Stimulated activated CD4-positive, alpha-beta T cell treated with anti-CD3 and anti-CD28 coated beads, Interleukin-1b, Interleukin-23, amount 100 ng/mL, for 48 hours (primary cell): ENCODE data around the gene TTC7B.
"Not testable (repeated sequence)": the region's sequence is repeated elsewhere in the genome, so short reads cannot be mapped to it uniquely, and the experiment has no call there.

Experiments used
- DNase-seq: peaks from one replicate; pipeline ENCODE4 v3.0.0-alpha.2; 2020

The TTC7B gene

DNA sequence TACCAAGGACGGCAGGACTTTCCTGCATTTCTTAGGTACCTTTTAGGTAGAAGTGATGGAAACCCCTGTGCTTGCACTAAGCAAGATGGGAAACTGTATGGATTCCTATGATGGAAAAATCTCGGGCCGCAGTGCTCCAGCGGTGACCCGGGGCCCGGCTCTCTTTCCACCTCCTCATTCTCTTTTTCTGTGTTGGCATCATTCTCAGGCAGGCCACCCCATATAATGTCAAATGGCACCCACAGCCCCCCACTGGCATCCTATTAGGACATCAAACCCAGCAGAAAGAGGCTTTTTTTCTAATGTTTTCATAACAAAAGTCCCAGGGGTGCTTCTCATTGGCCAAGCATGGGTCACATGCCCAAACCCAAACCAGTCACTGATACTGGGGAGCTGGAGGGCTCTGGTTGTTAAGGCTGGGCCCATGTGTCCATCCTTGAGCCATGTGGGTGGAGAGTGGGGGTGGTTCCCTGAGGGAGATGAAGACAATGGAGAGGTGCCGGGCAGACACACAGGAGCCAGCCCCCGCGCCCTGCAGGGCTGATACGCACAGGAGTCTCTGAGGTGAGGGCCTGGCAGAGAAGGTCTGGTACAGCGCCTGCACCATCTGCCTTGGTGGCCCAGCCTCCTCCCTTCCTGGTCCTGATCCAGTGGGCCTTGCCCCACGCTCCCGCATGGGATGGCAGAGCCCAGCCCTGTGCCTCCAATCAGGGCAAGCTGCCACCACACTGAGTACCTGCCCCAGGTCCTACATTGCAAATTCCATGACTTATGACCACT, 277.3 kb downstream of the TTC7B start:
- DNase-seq = no peak

DNA sequence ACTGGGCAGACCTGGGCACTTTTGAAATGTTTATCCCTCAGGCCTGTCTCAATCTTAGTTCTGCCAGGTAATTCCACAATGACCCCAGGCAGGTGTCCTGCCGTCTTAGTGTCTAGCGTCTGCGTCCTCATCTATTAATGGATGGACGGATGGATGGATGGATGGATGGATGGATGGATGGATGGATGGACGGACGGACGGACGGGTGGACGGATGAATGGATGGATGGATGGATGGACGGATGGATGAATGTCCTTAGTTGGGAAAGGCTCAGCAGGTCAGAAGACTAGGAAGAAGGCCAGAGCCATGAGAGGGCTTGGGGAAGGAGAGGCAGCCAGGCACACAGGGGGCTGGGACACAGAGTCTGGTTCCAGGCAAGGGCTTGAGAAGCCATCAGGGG, 278.1 kb downstream of the TTC7B start:
- DNase-seq = no peak

DNA sequence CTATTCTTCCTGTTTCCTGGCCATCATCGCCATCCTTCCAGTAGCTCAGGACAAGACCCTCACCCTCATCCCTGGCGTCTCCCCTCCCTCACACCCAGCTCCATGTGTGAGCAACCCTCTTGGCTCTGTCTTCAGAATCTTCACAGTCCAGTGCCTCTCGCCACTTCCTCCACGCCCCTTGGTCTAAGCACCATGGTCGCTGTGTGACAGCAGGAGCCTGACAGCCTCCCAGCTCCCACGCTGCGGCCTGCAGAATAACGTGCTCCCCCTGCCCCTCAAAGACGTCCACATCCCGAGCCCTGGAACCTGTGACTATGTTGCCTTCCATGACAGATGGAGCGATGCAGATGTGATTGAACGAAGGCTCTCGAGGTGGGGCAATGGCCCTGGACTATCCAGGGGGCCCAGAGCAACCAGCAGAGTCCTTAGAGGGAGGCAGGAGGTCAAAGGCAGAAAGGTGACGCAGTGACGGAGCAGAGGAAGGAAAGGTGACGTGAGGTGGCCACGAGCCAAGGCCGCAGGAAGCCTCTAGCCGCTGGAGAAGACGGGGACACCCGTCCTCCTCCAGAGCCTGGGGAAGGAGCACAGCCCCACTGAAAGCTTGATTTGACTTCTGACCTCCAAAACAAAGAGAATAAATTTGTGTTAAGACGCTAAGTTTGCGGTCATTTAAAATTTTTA, 279.6 kb downstream of the TTC7B start:
- no peak for DNase-seq

DNA sequence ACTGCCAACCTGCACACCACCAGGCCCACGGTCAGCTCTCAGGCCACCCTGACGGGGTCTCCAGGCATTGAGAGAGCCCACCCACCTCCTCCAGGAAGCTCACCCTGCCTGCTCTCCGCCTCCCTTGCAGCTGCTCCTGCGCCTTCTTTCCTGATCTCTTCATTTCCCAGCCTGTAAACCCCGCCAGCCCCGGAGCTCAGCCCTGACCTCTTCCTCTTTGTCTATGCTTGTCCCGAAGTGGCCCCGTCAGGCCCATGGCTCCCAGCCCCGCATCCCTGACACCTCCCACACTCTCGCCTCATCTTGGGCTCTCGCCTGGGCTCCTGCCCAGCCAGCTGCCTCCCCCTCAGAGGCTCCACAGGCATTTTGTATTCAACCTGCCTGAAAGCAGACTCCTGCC, 280.1 kb downstream of the TTC7B start:
- DNase-seq = no peak

DNA sequence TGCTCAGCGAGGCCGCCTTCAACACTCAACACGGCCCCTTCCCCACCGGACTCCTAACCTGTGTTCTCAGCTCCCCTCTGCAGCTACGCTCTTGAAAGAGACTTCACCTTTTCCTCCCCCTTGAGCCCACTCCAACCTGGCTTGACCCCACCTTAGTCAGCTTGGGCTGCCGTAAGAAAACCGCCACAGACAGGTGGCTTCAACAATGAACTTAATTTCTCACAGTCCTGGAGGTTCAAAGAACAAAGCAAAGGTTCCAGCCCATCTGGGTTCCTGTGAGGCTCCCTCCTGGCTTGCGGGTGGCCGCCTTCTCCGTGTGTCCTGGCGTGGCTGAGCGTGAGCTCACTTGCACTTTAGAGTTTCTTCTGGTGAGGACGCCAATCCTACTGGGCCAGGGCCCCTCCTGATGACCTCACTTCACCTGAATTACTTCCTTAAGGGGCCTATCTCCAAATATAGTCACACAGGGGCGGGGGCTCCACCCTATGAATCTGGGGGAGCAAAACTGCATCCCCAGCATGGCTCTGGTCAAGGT, 280.6 kb downstream of the TTC7B start:
- DNase-seq = no peak

DNA sequence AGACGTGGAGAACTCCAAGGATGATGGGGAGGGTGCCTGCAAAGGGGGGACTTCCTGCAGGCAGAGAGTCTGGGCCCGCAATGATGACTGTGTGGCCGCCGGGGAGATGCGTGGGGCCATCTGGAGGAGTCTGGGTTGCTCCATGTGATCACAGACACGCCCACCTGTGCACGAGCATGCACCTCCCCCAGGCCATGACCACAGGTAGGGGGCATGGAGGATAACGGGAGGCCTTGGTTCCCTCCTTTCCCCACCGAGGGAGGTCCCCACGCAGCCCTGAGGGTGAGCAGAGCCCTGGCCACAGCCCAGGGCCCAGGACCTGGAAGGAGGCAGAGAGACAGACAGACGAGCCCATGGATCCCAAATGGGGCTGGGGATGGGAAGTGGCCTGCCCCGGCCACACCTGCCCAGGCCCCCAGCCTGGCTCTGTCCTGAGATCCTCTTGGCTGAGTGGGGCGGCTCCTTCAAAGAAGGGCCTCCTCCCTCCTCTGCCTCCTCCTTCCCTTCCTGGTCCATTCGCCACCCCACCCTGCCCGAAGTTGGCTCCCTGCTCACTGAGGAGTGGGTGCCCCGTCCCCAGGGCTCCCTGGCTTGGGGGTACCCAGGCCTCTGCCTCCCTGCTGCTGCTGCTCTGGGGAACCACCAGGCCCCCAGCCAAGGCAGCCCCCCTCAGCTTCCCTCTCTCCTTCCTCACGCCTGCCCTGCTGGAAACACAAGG, 281.2 kb downstream of the TTC7B start:
- no peak for DNase-seq

DNA sequence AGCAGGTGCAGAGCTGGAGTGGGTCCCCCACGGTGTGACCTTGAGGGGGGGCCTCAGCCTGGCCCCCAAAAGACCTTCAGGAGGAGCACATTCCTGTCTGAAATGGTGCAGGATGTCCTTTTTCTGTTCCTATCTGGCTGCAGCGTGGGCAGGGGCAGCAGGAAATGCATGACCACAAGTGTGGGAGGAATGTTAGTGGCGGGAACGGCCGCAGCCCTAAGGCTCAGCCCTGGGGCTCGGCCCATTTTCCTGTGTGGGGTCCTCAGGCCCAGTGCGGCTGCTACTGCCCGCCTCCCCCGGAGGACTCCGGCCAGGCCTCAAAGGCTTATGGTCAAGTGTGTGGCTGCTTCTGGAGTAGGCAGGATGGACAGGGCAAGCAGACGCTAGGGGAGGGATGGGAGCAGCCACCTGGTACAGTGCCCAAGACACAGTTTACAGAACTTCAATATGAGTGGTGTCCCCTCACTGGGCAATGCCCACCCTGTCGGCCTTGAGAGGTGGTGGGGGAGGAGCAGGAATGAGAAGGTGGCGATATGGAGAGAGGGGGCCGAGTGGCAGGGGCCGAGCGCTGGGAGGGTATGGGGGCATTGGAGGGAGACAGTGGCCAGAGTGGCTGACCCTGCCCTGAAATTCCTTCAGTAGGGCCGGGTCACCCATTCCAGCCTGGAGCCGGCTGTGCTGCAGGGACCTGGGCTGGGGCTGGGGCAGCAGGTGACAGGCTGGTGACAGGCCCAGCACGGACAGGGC, 282.0 kb downstream of the TTC7B start:
- no peak for DNase-seq

DNA sequence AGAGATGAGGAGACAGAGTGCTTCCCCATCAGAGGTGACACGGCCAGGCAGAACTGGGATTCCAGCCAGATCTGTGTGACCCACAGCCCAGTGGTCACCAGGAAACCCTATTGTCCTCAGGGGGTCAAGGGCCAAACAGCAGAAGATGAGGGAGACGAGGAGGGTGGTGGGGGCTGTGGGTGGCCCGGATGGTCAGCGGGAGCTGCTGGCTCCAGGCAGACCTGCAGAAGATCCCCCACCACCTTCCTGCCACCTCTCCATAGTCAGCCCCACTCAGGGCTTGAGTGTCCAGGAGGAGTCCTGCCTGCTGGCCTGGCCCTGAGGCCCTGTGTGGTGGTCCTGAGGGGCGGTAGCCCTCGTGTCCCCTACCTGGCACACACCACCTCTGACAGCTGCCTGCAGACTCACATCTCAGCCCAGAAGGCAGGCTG, 282.6 kb downstream of the TTC7B start:
- DNase-seq = no peak

DNA sequence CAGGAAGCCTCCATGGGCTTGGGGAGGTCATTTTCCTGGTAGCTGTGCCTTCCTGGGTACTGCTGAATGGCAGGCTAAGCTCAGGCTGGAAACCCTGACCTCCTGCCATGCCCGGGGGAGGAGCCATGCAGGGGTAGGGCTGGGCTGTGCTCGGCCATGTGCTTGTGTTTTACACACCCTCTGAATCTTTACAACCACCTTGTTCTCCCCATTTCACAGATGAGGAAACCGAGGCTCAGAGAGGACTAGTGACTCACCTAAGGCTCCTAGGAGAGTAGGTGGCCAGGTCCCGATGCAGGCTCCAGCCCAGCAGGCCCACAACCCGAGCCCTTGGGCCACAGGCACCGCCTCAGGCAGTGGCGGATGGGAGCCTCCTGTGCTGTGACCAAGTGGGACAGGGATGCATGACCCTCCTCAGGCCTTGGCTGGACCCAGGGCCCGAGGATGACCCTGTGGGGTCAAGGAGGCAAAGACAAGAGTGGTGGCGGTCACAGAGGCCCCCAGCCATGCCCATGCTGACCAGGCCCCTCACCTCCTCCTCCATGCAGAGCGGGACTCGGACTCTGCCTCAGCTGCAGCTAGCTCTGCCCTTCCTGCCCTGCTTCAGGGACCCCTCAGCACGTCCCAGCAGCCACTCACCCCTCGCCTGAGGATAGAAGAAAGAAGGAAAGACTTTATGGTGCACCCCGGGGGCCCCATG, 283.3 kb downstream of the TTC7B start:
- no peak for DNase-seq

DNA sequence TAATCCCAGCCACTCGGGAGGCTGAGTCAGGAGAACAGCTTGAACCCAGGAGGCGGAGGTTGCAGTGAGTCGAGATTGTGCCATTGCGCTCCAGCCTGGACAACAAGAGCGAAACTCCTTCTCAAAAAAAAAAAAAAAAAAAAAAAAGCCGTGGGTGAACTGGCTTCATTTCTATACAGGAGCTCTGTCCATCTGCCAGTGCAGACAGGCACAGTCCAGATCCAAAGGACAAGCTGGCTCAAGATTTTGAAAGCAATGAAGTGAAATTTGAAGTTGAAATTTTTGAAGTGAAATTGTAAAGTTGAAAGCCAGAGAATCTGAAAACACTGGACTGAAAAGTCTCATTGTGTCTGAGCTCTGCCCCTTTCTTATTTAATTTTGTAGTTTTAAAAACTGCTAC, 284.7 kb downstream of the TTC7B start:
- DNase-seq = no peak

DNA sequence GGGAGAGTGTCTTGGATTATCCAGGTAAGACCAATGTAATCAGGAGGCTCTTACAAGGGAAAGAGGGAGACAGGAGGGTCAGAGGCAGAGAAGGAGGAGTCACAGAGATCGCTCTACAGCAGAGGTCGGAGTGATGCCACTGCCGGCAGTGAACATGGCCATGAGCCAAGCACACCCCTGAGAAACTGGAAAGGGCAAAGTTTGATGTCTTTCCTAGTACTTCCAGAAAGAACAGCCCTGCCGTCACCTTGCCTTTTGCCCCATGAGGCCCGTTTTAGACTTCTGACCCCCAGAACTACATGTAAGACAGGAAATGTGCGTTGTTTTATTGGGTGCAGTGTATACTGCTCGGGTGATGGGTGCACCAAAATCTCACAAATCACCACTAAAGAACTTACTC, 285.7 kb downstream of the TTC7B start:
- no peak for DNase-seq

DNA sequence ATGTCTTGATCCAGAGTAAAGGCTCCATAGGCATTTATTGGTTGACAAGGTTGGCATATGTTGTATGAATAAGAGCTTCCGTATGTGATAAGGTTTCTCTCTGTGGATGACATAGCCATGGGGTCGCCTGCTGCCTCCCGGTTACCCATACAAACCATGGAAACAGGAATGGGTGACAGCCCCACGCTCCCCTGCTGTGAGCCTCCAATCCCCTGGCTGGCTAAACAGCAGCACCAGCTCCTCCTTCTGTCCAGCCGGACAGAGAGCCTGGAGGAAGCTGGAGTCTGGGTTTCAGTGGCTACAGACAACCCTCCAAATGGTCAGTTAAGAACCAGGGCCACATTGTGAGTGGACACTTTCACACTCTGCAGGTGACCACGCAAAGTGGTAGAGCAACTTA, 288.3 kb downstream of the TTC7B start:
- no peak for DNase-seq

DNA sequence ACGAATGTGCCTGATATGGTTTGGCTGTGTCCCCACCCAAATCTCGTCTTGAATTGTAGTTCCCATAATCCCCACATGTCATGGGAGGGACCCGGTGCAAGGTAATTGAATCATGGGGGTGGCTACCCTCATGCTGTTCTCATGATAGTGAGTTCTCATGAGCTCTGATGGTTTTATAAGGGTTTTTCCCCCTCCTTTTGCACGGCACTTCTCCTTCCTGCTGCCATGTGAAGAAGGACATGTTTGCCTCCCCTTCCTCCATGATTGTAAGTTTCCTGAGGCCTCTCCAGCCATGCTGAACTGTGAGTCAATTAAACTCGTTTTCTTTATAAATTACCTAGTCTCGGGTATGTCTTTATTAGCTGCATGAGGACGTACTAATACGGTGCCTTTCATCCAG, 289.7 kb downstream of the TTC7B start:
- not testable (repeated sequence) for DNase-seq

DNA sequence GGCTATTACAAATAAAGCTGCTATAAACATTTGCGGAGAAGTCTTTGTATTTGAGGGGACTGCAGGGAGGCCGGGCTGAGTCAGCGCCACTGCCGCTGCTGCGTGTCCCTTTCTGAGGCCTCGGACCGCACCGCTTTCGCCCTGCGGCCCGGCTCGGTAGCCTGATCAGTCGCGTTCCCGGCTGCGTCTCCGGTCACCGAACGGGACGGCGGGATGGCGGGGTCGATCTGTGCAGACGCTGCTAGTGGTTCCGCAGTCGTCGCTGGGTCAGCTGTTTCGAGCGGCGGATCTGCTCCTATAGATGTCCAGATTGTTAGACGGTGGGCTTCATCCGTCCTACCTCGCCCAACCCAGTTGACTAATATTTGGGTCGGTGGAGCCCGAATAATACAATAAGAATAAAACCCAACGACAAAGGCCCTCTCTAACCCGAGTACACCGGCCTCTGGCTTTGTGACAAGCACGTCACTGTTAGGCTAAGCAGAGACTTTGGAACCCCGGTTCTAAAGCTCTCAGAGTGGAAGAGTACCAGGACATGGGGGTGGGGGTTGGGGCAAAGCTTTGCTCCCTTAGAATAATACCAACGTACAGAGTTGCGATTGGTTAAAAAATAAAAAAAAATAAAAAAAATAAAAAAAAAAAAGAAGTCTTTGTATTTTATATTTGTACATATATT, 290.7 kb downstream of the TTC7B start:
- DNase-seq = not testable (repeated sequence)

DNA sequence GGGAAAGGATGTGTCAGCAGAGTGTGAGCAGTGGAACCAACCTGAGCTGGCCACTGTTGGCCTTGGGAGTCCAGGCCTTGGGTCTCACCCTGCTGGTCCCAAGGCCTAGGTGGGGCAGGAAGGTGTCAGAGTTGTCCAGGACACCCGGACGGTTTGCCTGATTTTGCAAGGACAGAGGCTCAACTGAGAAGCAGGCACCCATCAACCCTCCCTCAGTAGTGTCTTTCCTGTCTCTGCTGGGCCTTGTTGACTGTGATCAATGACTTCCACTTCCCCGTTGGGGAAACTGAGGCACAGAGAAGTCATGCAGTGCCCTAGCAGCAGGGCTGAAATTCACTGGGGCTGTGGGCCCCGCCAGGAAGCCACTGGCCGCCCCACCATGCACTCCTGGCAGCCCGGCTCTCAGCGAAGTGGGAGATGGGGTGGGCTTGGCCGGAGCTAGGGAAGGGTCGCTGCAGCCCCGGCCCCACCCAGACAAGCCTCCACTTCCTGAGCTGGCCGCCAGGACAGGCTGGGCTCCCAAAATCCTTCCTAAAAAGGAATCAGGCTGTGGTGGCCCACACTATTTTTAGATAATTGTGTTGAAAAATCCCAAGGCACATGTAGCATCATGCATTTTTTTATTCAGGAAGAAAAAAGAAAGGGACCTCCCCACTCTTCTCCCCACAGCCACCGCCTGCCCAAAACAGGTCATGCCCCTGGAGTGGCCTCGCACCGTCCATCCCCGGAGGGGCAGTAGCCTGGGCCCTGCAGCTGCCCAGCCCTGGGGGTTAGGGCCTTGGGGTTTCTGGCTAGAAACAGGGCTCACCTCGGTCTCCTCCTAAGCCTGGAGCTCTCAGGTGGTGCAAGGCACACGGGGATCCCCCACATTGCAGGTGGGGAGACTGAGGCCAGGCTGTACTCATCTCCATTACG, 292.0 kb downstream of the TTC7B start:
- no peak for DNase-seq

DNA sequence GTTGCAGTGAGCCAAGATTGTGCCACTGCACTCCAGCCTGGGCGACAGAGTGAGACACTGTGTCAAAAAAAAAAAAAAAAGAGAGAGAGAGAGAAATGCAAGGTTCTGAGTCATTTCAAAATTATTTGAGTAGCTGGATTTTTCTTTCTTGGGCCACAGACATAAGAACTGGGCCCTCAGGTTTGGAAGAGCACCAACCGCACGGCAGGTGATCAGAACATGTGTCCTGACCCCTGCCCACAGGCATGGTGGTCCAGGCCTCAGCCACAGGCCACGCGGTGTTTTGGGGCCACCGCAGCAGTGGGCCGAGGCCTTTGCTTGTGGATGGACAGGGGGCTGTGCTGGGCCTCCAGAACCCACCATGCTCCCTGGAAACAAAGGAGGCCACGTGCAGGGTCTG, 292.7 kb downstream of the TTC7B start:
- no peak for DNase-seq

DNA sequence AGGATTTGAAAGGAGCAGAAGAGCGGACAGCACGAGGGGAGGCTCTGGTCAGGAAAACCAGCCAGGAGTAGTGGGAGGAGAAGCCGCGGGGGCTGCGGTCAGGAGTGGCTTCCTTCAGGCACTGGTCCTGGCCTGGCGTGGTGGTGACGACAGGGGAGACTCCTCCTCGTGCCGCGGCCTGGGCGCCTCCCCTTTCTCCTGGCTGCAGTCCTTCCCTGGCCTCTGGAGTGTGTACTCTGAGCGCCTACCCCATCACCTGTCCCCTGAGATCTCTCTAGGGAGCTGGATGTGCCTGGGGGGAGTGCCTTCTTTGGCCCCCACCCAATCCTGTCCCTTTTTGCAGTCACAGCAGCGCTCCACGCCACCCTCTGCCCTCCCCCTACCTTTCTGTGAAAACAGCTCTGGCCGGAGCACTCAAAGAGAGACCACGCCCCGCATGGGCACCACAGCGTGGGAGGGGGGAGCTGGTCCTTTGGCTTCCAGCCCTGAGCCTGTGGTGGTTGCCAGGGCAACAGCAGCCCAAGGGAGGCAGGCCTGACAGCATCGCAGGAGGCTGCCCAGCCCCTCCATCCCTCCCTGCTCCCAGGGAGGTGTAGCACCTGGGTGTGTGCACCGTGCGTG, 293.5 kb downstream of the TTC7B start:
- DNase-seq = no peak

DNA sequence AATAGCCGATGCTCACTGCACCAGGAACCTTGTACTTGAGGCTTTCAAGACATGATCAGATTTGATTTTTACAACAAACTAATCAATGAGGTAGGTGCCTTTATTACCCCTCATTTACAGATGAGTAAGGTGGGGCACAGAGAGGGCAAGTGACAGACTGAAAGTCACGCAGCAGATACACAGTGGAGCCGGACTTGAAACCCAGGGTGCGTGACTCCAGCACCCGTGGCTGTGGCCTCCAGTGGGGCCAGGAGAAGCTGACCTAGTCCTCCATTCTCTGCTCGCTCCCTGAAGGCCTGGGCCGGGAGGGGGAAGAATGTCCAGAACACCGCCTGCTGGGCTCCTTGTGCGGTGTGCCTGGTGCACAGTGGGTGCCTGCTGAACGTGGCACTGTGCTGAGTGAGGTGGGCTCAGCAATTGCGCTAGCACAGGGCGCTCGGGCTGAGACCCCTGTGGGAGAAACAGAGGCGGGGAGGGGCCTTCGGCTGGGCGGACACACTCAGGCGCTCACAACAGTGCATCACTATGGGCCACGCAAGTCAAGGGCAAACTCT, 294.2 kb downstream of the TTC7B start:
- no peak for DNase-seq

DNA sequence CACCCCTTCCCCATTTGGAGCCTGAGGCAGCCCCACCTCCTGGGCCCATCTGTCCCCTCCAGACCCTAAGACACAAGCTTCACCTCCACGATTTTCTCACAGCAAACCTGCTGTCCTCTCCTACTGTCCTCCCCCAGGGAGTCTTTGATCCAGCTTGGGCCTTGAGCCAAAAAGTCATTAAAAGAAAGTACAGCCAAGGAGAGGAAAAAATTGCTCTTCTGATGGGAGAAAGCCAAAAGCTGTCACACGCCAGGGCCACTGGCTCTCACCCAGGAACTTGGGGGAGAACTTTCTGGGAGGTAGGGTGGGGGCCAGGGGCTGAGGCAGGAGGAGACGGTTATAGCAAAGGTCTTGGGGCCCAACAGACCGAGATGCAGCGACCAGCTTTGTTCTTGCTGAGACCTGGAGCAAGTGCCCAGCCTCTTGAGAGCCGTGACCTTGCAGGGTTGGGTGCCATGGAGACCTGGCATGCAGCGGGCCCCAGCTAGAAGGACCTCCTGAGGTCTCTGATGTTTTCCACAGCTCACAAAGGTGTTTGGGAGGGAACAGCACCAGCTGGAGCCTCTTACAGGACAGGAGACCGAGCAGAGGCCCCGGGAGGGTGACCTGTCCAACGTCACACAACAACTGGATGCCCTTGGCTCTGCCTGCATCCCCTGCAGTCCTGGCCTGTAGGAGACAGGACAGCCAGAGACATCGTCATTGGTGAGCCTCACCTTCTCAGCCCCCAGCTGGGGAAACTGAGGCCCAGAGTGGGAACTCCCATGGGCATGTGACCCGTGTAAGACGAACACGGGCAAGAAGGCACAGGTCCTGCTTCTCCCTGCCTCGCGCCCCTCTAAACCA, 294.9 kb downstream of the TTC7B start:
- DNase-seq = no peak
